Keratinocyte (primary cell): ENCODE data around the gene ANKRD18B. TPM values are rescaled to one million over a fixed set of nuclear protein-coding genes. Genes with fewer than 3 reads are reported as not detected.
"Not testable (repeated sequence)": the region's sequence is repeated elsewhere in the genome, so short reads cannot be mapped to it uniquely, and the experiment has no call there.

Experiments
- DNase-seq: peaks from one replicate; pipeline ENCODE4 v3.0.0-alpha.2; 2011; ENCODE audit warnings: low read depth, missing footprints, low spot score
- FAIRE-seq: peaks from 2 replicates; lab custom pipeline; 2011; peaks lifted over from hg19 to GRCh38; lab: Jason Lieb, UNC
- H2AFZ ChIP-seq: 2 replicates; pipeline ENCODE4 v1.6.0; 2012; ENCODE audit warnings: low read length, control low read depth, inconsistent platforms; ENCODE audit not compliant: control insufficient read depth
- H3K27ac ChIP-seq: 2 replicates; pipeline ENCODE4 v1.5.1; 2011; ENCODE audit warnings: low read length; ENCODE audit not compliant: control insufficient read depth, insufficient read depth
- H3K27me3 ChIP-seq: 3 replicates; pipeline ENCODE4 v1.6.0; 2011; ENCODE audit warnings: low read length; ENCODE audit not compliant: control insufficient read depth, insufficient read depth; ENCODE audit errors: extremely low read depth
- H3K36me3 ChIP-seq, 2 experiments: 2 replicates in 1 of 2; 3 replicates in 1 of 2; pipeline ENCODE4 v1.5.1; 2011; ENCODE audit warnings: low read length in 2 of 2, mild to moderate bottlenecking in 1 of 2; ENCODE audit not compliant: control insufficient read depth in 2 of 2, insufficient read depth in 2 of 2; ENCODE audit errors: extremely low read depth in 1 of 2
- H3K4me1 ChIP-seq: 3 replicates; pipeline ENCODE4 v1.5.1; 2011; ENCODE audit warnings: low read length; ENCODE audit not compliant: control insufficient read depth, insufficient read depth; ENCODE audit errors: extremely low read depth
- H3K4me2 ChIP-seq: 3 replicates; pipeline ENCODE4 v1.6.0; 2011; ENCODE audit warnings: low read depth, low read length; ENCODE audit not compliant: control insufficient read depth, insufficient read depth; ENCODE audit errors: extremely low read depth
- H3K4me3 ChIP-seq, 3 experiments: fragments of 200-600 bp in 1 of 3; sonication (generic) in 1 of 3; 2 replicates in 2 of 3; 3 replicates in 1 of 3; pipeline ENCODE4 v1.5.1; 2011 to 2016; ENCODE audit warnings: low read length in 3 of 3, mild to moderate bottlenecking in 3 of 3, control low read depth in 2 of 3, inconsistent platforms in 1 of 3, low read depth in 1 of 3, mixed read lengths in 1 of 3, mixed run types in 1 of 3, moderate library complexity in 1 of 3; ENCODE audit not compliant: control insufficient read depth in 2 of 3, insufficient read depth in 2 of 3; ENCODE audit errors: extremely low read depth in 1 of 3
- H3K79me2 ChIP-seq: 2 replicates; pipeline ENCODE4 v1.6.0; 2012; ENCODE audit warnings: low read length; ENCODE audit not compliant: control insufficient read depth, insufficient read depth
- H3K9ac ChIP-seq: 3 replicates; pipeline ENCODE4 v1.6.0; 2011; ENCODE audit warnings: low read length; ENCODE audit not compliant: control insufficient read depth, insufficient read depth; ENCODE audit errors: extremely low read depth
- H3K9me1 ChIP-seq: 3 replicates; pipeline ENCODE4 v1.6.0; 2011; ENCODE audit warnings: low read length; ENCODE audit not compliant: control insufficient read depth, insufficient read depth; ENCODE audit errors: extremely low read depth
- H3K9me3 ChIP-seq: 2 replicates; pipeline ENCODE4 v1.5.1; 2012; ENCODE audit warnings: low read depth, low read length; ENCODE audit not compliant: control insufficient read depth
- H4K20me1 ChIP-seq: 3 replicates; pipeline ENCODE4 v1.6.0; 2011; ENCODE audit warnings: low read length; ENCODE audit not compliant: control insufficient read depth, insufficient read depth; ENCODE audit errors: extremely low read depth
- CTCF ChIP-seq, 3 experiments: IDR thresholded peaks in 1 of 3; conservative IDR thresholded peaks in 1 of 3; optimal IDR thresholded peaks in 1 of 3; 2 replicates in 2 of 3; 3 replicates in 1 of 3; pipeline versions ENCODE3 to v1.5.1; 2011; ENCODE audit warnings: low read length in 3 of 3, mild to moderate bottlenecking in 3 of 3, moderate library complexity in 2 of 3, control low read depth in 1 of 3, inconsistent platforms in 1 of 3; ENCODE audit not compliant: insufficient read depth in 2 of 3; ENCODE audit errors: extremely low read depth in 1 of 3
- EZH2 ChIP-seq: IDR thresholded peaks from one replicate; pipeline ENCODE4 v1.6.1; 2012; ENCODE audit warnings: inconsistent platforms, mild to moderate bottlenecking, low read length, moderate library complexity
- dilution Hi-C: fragments of 300-500 bp; cut with MboI; formaldehyde crosslinking; loops from one replicate; pipeline ENCODE4 v1.7.0; 2020; ENCODE audit warnings: low sequenced_read_pairs; ENCODE audit not compliant: extremely low pct_ligation_motif_present
- polyA plus RNA-seq, 5 experiments: library from polyadenylated mRNA; depleted of rRNA in 3 of 5; stranded (reverse) in 3 of 5; stranded (forward) in 1 of 5; unstranded in 1 of 5; fragments of >200 nt; gene quantifications; 1 replicate in 1 of 5; 2 replicates in 3 of 5; 3 replicates in 1 of 5; pipeline versions ENCODE4 v1.2.1 to v1.2.3, GENCODE V29; 2011 to 2012; ENCODE audit warnings: missing spikeins in 2 of 5, low read depth in 1 of 5, low replicate concordance in 1 of 5

Gene ANKRD18B
- polyA plus RNA-seq, 1 donor (not counting 4 experiments of a cell fraction or from before 2014, with no cell fraction given): 2.9 TPM

- no peak overlapping the region for H3K27ac ChIP-seq
- TF ChIP-seq CTCF (optimal IDR thresholded peaks at IDR 0.05 in 1 of 3, IDR thresholded peaks at IDR 0.05 in 1 of 3, conservative IDR thresholded peaks at IDR 0.05 in 1 of 3; ENCODE audit: extremely low read depth in 1 of 3, insufficient read depth in 2 of 3, low read length in 3 of 3) (no peak), EZH2 (no peak)
- no peaks in the 10 kb centered on the region for H3K9me3 ChIP-seq
- no peaks in the 10 kb centered on the region for H4K20me1 ChIP-seq
- H3K4me1 ChIP-seq: no peaks in the 10 kb centered on the region
- no peak for DNase-seq
- H3K27me3 ChIP-seq: no peaks in the 10 kb centered on the region
- H3K9ac ChIP-seq: no peak overlapping the region
- no peak overlapping the region for H3K4me2 ChIP-seq
- no peak overlapping the region for H2AFZ ChIP-seq
- FAIRE-seq: no peak
- H3K36me3 ChIP-seq: no peaks in the 10 kb centered on the region
- no peaks in the 10 kb centered on the region for H3K79me2 ChIP-seq
- no peak overlapping the region for H3K4me3 ChIP-seq
- dilution Hi-C loops: no loop called here
- H3K9me1 ChIP-seq: no peaks in the 10 kb centered on the region
Measured at GRCh38 chr9:33611358-33611757, 87.3 kb downstream of the ANKRD18B start.

- H3K36me3 ChIP-seq, dilution Hi-C loops, H3K9ac ChIP-seq, DNase-seq, H3K9me1 ChIP-seq, H4K20me1 ChIP-seq, H3K4me1 ChIP-seq, H3K4me2 ChIP-seq, H3K9me3 ChIP-seq, H3K27ac ChIP-seq, H3K79me2 ChIP-seq, H3K4me3 ChIP-seq, FAIRE-seq, H2AFZ ChIP-seq, H3K27me3 ChIP-seq: not testable (repeated sequence)
Measured at GRCh38 chr9:33612410-33612809, 88.4 kb downstream of the ANKRD18B start.

GRCh38 chr9:33614001-33614687 lies 90.1 kb downstream of the ANKRD18B start:
- H3K9ac ChIP-seq: no peak overlapping the region
- H3K27me3 ChIP-seq: no peaks in the 10 kb centered on the region
- H3K36me3 ChIP-seq: no peaks in the 10 kb centered on the region
- H3K79me2 ChIP-seq: no peaks in the 10 kb centered on the region
- no peak overlapping the region for H2AFZ ChIP-seq
- no peaks in the 10 kb centered on the region for H3K9me1 ChIP-seq
- TF ChIP-seq EZH2: no peak
- TF ChIP-seq CTCF (optimal IDR thresholded peaks at IDR 0.05 in 1 of 3, IDR thresholded peaks at IDR 0.05 in 1 of 3, conservative IDR thresholded peaks at IDR 0.05 in 1 of 3; ENCODE audit: extremely low read depth in 1 of 3, insufficient read depth in 2 of 3, low read length in 3 of 3): no peak
- no peak overlapping the region for H3K4me3 ChIP-seq
- no peaks in the 10 kb centered on the region for H4K20me1 ChIP-seq
- FAIRE-seq (no peak), DNase-seq (no peak)
- H3K4me2 ChIP-seq: no peak overlapping the region
- peaks cover under 1% of the 10 kb centered on the region for H3K4me1 ChIP-seq
- H3K9me3 ChIP-seq: no peaks in the 10 kb centered on the region
- dilution Hi-C loops: no loop called here
- H3K27ac ChIP-seq: no peak overlapping the region

- H2AFZ ChIP-seq, H3K4me2 ChIP-seq, H4K20me1 ChIP-seq, H3K9ac ChIP-seq, H3K36me3 ChIP-seq, H3K9me1 ChIP-seq, DNase-seq, H3K79me2 ChIP-seq, H3K9me3 ChIP-seq, H3K27ac ChIP-seq, H3K4me3 ChIP-seq, H3K27me3 ChIP-seq, FAIRE-seq, dilution Hi-C loops: not testable (repeated sequence)
- peaks cover 28% of the 10 kb centered on the region for H3K4me1 ChIP-seq
Measured at GRCh38 chr9:33618370-33618769, 94.3 kb downstream of the ANKRD18B start.
